ENCODE measurements around the gene VPS13C.
A peak's percentile ranks its signal among the peaks of the same experiment; 100 is the strongest.

The VPS13C gene

DNA sequence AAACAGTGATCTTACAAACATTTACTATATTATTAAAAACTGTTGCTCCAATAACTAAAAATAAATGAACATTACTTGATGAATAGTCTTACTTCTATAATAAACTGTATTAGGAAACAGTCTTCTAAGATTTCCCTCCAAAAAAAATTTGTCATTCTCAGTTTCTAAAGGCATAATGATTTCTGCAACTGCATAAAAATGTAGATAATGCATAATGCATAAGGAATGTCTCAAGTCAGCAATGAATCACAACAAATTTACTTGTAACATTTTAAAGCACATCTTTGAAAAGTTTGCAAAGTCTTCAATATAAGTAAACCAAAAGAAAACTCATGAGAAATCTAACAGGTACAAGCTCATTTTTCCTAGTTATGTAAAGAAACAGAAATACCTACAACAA, 113.5 kb downstream of the VPS13C start:
- H3K4me3 ChIP-seq (ENCODE audit: low read length), result no peak overlapping the region
- TF ChIP-seq, protein P1, sequence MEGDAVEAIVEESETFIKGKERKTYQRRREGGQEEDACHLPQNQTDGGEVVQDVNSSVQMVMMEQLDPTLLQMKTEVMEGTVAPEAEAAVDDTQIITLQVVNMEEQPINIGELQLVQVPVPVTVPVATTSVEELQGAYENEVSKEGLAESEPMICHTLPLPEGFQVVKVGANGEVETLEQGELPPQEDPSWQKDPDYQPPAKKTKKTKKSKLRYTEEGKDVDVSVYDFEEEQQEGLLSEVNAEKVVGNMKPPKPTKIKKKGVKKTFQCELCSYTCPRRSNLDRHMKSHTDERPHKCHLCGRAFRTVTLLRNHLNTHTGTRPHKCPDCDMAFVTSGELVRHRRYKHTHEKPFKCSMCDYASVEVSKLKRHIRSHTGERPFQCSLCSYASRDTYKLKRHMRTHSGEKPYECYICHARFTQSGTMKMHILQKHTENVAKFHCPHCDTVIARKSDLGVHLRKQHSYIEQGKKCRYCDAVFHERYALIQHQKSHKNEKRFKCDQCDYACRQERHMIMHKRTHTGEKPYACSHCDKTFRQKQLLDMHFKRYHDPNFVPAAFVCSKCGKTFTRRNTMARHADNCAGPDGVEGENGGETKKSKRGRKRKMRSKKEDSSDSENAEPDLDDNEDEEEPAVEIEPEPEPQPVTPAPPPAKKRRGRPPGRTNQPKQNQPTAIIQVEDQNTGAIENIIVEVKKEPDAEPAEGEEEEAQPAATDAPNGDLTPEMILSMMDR (IDR thresholded peaks at IDR 0.05; ENCODE audit: insufficient read depth, low read depth, low read length, missing control alignments), result no peak
- DNase-seq (ENCODE audit: low read depth), result peak; percentile 26

DNA sequence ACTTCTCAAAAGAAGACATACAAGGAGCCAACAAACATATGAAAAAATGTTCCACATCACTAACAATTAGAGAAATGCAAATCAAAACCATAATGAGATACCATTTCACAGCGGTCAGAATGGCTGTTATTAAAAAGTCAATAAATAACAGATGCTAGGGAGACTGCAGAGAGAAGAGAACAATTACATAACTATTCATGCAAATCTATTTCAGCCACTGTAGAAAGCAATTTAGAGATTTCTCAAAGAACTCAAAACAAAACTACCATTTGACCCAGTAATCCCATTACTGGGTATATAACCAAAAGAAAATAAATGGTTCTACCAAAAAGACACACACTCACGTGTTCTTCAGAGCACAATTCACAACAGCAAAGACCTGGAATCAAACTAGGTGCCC, 116.3 kb downstream of the VPS13C start:
- TF ChIP-seq, protein P1 (IDR thresholded peaks at IDR 0.05; ENCODE audit: insufficient read depth, low read depth, low read length, missing control alignments), result no peak
- H3K4me3 ChIP-seq (ENCODE audit: low read length), result no peak overlapping the region
- DNase-seq (ENCODE audit: low read depth), result no peak

DNA sequence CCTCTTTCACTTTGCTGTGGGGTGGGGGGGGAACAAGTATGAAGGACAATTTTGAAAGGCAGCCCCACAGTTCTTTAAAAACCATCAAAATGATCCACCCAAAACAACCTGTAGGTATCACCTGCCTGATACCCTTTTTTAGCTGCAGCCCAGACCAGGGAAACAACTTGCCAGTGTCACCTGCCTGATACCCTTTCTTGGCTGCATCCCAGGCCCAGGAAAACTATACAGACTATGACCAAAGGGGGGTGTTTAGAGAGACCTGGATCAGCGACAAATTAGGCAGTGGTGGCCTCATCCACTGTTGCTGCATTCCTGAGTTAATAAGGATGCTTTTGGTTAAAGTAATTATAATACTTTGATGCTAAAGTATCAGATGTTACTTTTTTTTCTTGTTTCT, 122.0 kb downstream of the VPS13C start:
- no peak overlapping the region for H3K4me3 ChIP-seq (ENCODE audit: low read length)
- TF ChIP-seq, protein P1 (IDR thresholded peaks at IDR 0.05; ENCODE audit: insufficient read depth, low read depth, low read length, missing control alignments), result no peak

DNA sequence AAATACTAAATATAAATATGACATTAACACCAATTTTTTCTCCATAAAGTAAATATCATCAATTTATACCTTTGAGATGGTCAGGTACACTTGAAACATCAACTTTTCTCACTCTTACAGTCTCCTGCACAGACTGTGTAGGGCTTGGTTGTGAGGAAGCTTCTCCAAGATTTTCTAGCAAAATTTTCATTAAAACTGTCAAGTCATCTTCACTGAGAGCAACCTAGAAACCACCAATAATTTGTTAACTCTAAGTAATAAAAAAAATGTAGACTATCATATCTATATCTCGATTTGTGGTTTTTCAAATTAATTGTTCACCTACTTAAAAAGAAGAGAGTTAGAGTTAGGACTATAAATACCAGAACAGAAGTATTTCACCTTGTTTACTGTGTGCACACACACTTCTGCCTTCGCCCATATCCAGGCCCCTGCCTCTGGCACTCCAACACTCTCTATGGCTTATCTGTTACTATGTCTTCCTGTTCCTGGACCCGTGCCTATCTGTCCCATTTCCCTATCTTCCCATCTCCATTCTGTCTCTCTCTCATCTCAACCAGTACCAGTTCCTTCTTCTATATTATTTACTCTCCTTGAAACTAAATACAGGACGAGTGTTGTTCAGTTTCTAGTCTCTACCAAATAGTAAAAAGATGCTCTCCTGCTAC, 123.6 kb downstream of the VPS13C start:
- no peak for DNase-seq (ENCODE audit: low read depth)
- TF ChIP-seq, protein P1 (IDR thresholded peaks at IDR 0.05; ENCODE audit: insufficient read depth, low read depth, low read length, missing control alignments), result no peak
- no peak overlapping the region for H3K4me3 ChIP-seq (ENCODE audit: low read length)

More for the DNA sequence above, 122.0 kb downstream of the VPS13C start:
- no peak for DNase-seq (ENCODE audit: low read depth)

DNA sequence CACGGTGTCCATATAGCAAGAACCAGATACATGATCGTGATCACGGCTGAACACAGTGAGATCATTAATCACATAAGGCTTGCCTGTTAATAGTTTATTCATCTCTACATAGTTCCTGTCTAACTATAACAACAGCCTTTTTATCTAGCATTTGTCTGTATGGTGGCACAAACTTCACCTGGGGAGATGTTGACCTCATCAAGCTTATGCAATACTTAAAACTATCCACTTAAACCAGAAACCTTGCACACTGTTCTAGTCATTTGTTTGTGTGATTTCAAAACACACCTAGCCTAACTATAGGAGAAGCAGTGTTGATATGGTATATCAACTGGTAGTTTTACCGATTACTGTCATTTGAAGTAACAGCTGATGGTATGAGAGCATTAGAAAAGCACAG, 124.8 kb downstream of the VPS13C start:
- DNase-seq (ENCODE audit: low read depth), result peak; percentile 74
- no peak overlapping the region for H3K4me3 ChIP-seq (ENCODE audit: low read length)
- TF ChIP-seq, protein P1 (IDR thresholded peaks at IDR 0.05; ENCODE audit: insufficient read depth, low read depth, low read length, missing control alignments), result no peak

DNA sequence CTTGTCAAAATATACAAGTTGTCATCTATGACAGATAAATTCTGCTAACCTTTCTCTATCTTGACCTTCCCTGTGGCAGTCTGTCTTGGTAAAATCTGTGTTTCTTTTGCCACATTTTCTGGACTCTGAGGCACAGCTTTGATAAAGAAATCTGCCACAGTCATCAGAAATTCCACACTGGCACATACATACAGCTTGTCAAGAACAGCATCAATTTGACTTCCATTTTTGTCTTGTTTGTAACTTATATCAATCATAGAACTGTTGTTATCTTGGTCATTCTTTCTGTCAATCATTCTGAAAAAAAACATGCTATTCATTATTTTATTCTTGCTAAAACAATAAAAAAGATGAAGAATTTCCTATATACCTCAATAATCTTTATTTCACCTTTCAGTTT, 130.8 kb downstream of the VPS13C start:
- no peak overlapping the region for H3K4me3 ChIP-seq (ENCODE audit: low read length)
- DNase-seq (ENCODE audit: low read depth), result no peak
- TF ChIP-seq, protein P1 (IDR thresholded peaks at IDR 0.05; ENCODE audit: insufficient read depth, low read depth, low read length, missing control alignments), result no peak

DNA sequence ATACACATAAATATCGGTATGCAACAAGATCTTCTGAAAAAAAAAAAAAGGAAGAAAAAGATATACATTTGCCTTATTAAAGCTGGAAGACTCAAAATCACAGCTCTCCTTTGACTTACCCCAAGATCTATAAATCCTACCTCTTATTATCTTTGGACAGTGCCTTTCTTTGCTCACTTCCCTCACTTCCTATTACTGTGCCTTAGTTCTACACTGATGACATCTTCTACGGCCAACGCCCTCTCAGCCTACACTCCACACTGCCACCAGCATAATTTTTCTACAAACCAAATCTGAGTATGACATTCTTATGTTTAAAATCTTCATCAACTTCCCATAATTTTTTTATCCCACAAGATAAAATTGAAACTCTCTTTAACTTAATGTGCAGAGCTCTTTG, 137.1 kb downstream of the VPS13C start:
- no peak for DNase-seq (ENCODE audit: low read depth)
- no peak overlapping the region for H3K4me3 ChIP-seq (ENCODE audit: low read length)
- TF ChIP-seq, protein P1 (IDR thresholded peaks at IDR 0.05; ENCODE audit: insufficient read depth, low read depth, low read length, missing control alignments), result no peak

All from epithelial cell of esophagus (primary cell).